ENCODE measurements around the gene ATF2. TPM values are rescaled to one million over a fixed set of nuclear protein-coding genes. Genes with fewer than 3 reads are reported as not detected.

The ATF2 gene
- total and polyA plus RNA-seq, 11 donors, result 11.2 to 41.5 (median 24.8) TPM

DNA sequence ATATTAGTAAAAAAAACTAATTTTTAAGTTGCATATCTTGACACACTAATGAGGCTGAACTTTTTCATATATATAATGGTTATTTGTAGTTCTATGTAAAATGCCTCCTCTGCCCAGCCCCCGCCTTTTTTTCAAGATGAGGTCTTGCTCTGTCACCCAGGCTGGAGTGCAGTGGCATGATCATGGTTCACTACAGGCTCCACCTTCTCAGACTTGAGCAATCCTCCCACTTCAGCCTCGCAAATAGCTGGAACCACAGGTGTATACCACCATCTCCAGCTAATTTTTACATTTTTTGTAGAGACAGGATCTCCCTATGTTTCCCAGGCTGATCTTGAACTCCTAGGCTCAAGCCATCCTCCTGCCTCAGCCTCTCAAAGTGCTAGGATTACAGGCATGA lies 24.3 kb downstream of the ATF2 start:
- TF ChIP-seq, protein P1, sequence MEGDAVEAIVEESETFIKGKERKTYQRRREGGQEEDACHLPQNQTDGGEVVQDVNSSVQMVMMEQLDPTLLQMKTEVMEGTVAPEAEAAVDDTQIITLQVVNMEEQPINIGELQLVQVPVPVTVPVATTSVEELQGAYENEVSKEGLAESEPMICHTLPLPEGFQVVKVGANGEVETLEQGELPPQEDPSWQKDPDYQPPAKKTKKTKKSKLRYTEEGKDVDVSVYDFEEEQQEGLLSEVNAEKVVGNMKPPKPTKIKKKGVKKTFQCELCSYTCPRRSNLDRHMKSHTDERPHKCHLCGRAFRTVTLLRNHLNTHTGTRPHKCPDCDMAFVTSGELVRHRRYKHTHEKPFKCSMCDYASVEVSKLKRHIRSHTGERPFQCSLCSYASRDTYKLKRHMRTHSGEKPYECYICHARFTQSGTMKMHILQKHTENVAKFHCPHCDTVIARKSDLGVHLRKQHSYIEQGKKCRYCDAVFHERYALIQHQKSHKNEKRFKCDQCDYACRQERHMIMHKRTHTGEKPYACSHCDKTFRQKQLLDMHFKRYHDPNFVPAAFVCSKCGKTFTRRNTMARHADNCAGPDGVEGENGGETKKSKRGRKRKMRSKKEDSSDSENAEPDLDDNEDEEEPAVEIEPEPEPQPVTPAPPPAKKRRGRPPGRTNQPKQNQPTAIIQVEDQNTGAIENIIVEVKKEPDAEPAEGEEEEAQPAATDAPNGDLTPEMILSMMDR (IDR thresholded peaks at IDR 0.05), result no peak
- TF ChIP-seq POLR2A (IDR thresholded peaks at IDR 0.05), result no peak
- DNase-seq (no peak), ATAC-seq (no peak)
- H3K4me3 ChIP-seq, result no peak overlapping the region
- intact Hi-C loops (cut with DNase I), result no loop called here
- 67 to 99% (median 97%) methylated on average over 2 of the region's 2 CpGs for WGBS, 4 donors
- peaks cover 0 to 25% (median 11%) of the 10 kb centered on the region in 9 donors for H3K36me3 ChIP-seq
- H3K27ac ChIP-seq, result no peak overlapping the region
- no peaks in the 10 kb centered on the region for H3K9me3 ChIP-seq
- H3K27me3 ChIP-seq, result no peaks in the 10 kb centered on the region
- peaks cover 0 to 28% (median 10%) of the 10 kb centered on the region in 12 donors for H3K4me1 ChIP-seq

DNA sequence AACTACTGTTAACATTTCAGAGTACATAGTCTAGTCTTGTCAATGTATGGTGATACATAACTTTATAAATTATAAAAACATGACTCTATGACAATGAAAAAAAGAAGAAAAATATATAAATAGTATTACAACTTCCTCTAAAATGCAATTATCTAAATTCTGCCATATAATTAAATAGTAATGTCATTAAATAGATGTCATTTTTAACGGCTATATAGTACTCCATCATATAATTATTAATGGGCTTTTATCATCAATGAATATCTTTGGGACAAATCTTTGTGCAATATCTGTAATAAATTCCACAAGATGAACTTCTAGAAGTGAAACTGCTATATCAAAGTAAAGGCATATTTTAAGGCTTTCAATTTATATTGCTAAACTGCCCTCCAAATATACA lies 24.8 kb downstream of the ATF2 start:
- DNase-seq, result no peak
- Histone ChIP-seq H3K4me1 (peaks cover 0 to 24% (median 10%) of the 10 kb centered on the region in 12 donors), H3K36me3 (peaks cover 0 to 25% (median 14%) of the 10 kb centered on the region in 9 donors), H3K4me3 (no peak overlapping the region), H3K27me3 (no peaks in the 10 kb centered on the region), H3K9me3 (no peaks in the 10 kb centered on the region), H3K27ac (no peak overlapping the region)
- WGBS, 4 donors, result 95 to 99% (median 98%) methylated on average over 1 of the region's 1 CpG
- no peak for ATAC-seq
- intact Hi-C loops (cut with DNase I), result no loop called here
- TF ChIP-seq POLR2A (IDR thresholded peaks at IDR 0.05), result no peak

DNA sequence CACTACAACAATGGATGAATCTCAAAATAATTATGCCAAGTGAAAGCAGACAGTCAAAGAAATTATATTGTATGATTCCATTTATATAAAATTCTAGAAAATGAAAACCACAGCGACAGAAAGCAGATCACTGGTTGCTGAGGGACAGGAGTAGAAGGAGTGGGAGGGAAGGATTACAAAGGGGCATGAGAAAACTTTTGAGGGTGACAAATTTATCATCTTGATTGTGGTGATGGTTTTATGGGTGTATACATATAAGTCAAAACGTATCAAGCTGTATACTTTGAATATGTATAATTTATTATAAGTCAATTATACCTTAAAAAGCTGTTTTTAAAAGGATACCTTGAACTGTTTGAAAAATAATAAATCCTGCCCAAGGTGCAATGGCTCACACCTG lies 27.7 kb downstream of the ATF2 start:
- intact Hi-C loops (cut with DNase I), result no loop called here
- Histone ChIP-seq H3K36me3 (peaks cover 0 to 30% (median 21%) of the 10 kb centered on the region in 9 donors), H3K27ac (no peak overlapping the region), H3K27me3 (no peaks in the 10 kb centered on the region), H3K4me3 (no peak overlapping the region), H3K4me1 (peaks cover 0 to 23% (median 8%) of the 10 kb centered on the region in 12 donors), H3K9me3 (no peaks in the 10 kb centered on the region)
- TF ChIP-seq POLR2A (IDR thresholded peaks at IDR 0.05), result no peak
- TF ChIP-seq, protein P1 (IDR thresholded peaks at IDR 0.05), result no peak
- no peak for DNase-seq
- ATAC-seq, result no peak
- WGBS, 4 donors, result 74 to 79% (median 76%) methylated on average over 2 of the region's 2 CpGs

DNA sequence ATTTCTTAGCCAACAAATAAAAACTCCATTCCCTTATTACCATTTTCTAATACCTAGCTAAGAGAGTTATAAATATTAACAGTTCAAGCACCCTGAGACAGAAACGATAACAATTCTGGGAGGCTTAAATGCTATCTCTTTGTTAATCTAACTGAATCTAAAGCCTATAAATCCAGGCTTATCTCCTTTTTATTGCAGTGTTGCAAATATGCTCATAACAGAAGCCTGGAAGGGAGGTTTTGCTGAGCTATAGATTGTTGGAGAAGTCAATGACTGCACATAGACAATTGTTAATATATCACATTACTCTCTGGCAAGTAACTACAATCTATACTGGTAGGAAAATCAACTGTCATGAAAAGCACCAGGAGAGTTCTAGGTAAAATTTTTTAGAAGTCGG lies 30.2 kb downstream of the ATF2 start:
- no peak for ATAC-seq
- WGBS, 4 donors, result 90 to 93% (median 92%) methylated on average over 2 of the region's 2 CpGs
- intact Hi-C loops (cut with DNase I), result no loop called here
- no peak for DNase-seq
- no peak overlapping the region for H3K27ac ChIP-seq
- H3K4me3 ChIP-seq, result no peak overlapping the region
- TF ChIP-seq POLR2A (IDR thresholded peaks at IDR 0.05), result no peak
- H3K9me3 ChIP-seq, result no peaks in the 10 kb centered on the region
- H3K4me1 ChIP-seq, result peaks cover 0 to 24% (median 8%) of the 10 kb centered on the region in 12 donors
- peaks cover 0 to 50% (median 35%) of the 10 kb centered on the region in 9 donors for H3K36me3 ChIP-seq
- H3K27me3 ChIP-seq, result no peaks in the 10 kb centered on the region

DNA sequence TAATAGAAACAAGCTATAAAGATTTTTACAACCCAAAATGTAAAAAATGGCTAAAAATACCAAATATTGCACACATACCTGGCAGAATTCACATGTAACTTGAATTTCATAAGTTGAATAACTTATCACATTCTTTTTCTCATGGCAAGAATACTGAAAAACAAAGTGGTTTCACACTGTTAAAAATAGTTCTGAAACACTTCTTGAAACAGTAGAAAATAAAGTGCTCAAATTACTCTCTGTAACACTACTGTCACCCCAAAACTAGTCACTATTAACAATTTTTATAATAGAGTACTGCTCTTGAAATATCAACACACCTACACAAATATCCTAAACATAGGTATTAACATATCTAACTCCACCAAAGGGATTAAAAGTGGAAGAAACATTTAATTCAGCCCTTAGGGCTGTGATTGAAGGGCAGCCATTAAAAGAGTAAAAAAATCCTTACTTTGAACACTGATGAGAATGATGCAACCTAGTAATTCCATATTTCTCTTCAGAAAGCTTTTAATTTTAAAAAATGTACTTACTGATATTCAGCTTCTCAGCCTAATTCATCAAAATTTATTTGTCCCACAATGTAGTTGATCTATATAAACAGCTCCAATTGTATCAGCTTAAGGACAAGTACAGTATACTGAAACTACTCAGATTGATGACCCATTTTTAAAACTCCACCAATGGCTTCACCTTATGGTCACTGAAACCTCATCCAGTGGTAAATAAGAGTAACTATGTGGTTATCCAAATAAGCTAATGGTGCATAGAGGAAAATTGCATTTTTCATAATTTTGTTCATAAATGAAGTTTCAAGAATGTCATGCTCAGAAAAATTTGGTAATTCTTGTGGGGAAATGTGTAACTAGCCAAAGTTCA lies 31.4 kb downstream of the ATF2 start:
- intact Hi-C loops (cut with DNase I), result no loop called here
- DNase-seq (no peak), ATAC-seq (no peak)
- H3K36me3 ChIP-seq, result peaks cover 0 to 58% (median 35%) of the 10 kb centered on the region in 9 donors
- no peak overlapping the region for H3K4me3 ChIP-seq
- TF ChIP-seq, protein P1 (IDR thresholded peaks at IDR 0.05), result no peak
- TF ChIP-seq POLR2A (IDR thresholded peaks at IDR 0.05), result no peak
- no peaks in the 10 kb centered on the region for H3K27me3 ChIP-seq
- H3K4me1 ChIP-seq, result peaks cover 0 to 32% (median 12%) of the 10 kb centered on the region in 12 donors
- no peaks in the 10 kb centered on the region for H3K9me3 ChIP-seq
- H3K27ac ChIP-seq, result no peak overlapping the region

Measured in heart left ventricle (tissue), 16 donors.